ENCODE data around the gene PAGR1. TPM values are rescaled to one million over a fixed set of nuclear protein-coding genes. Genes with fewer than 3 reads are reported as not detected.

PAGR1 gene
- total and polyA plus RNA-seq, 10 of the 15 experiments (the other 5 are each of a cell fraction or from before 2014, with no cell fraction given), result 1.1 to 57.7 (median 23.4) TPM

DNA sequence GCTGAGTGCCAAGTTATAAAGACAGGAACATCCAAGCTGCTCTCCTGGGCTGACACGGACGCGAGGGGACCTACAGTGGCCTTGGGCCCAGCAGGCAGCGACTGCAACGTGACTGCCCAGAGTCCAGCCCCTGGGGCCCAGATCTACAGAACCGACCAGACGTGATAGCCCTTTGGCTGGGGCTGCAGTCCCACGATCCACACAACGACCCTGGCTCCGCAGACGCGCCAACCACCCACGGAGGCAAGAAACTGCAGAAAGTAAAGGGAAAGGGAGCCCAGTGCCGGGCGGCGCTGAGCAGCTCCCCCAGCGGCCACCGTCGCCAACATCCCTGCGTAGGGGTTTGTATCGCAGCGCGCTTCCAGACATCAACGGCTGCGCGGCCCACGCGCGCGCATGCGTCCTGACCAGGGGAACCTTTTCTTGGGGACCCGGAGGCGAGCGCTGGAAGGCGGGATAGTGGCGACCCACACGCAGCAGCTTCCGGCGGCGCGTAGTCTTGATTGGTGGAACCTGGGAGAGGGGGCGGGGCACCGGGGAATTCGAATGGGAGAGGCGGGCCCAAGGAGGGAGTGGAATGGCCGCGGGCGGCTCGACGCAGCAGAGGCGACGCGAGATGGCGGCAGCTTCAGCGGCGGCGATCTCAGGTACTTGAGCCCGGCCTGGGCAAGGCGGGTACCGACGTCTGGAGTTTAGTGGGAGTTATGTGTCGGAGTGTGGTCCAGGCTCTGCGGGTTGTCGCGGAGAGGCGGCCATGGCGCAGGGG is 25.6 kb upstream of the PAGR1 start, which contains the start of gene KIF22 (continued):
- TF ChIP-seq BACH1 (IDR thresholded peaks at IDR 0.05; ENCODE audit: borderline replicate concordance) (peak; percentile 77), ZNF207 (IDR thresholded peaks at IDR 0.05; ENCODE audit: borderline replicate concordance) (no peak), EP300 (IDR thresholded peaks at IDR 0.05; ENCODE audit: borderline replicate concordance in 1 of 2, control insufficient read depth in 1 of 2, low read depth in 2 of 2, low read length in 2 of 2) (no peak), CTCF (IDR thresholded peaks at IDR 0.05 in 2 of 3, conservative IDR thresholded peaks at IDR 0.05 in 1 of 3; ENCODE audit: control insufficient read depth in 2 of 3, extremely low read depth in 1 of 3, insufficient read depth in 1 of 3, low read depth in 3 of 3, low read length in 3 of 3) (peak; percentile 79 to 92 (median 89)), GABPA (IDR thresholded peaks at IDR 0.05; ENCODE audit: low read depth) (peak; percentile 95), MXI1 (IDR thresholded peaks at IDR 0.05; ENCODE audit: low read depth, low read length) (peak; percentile 84), JUND (IDR thresholded peaks at IDR 0.05; ENCODE audit: low read depth, low read length) (no peak), YBX1 (IDR thresholded peaks at IDR 0.05) (no peak), NBN (IDR thresholded peaks at IDR 0.05) (peak; percentile 89; the same call in 1 of the 2 replicates), CEBPZ (IDR thresholded peaks at IDR 0.05; ENCODE audit: low read depth, low read length) (no peak), RBBP5 (conservative IDR thresholded peaks at IDR 0.05) (no peak), YY1 (IDR thresholded peaks at IDR 0.05; ENCODE audit: low read depth, low read length) (peak; percentile 98), TCF12 (IDR thresholded peaks at IDR 0.05; ENCODE audit: low read depth, low read length) (peak; percentile 28; the same call in 1 of the 2 replicates), ZSCAN29 (IDR thresholded peaks at IDR 0.05) (no peak), POU2F2 (IDR thresholded peaks at IDR 0.05; ENCODE audit: borderline replicate concordance, low read depth, low read length) (peak; percentile 26; the same call in 2 of the 3 replicates)
- TF ChIP-seq, protein P1, sequence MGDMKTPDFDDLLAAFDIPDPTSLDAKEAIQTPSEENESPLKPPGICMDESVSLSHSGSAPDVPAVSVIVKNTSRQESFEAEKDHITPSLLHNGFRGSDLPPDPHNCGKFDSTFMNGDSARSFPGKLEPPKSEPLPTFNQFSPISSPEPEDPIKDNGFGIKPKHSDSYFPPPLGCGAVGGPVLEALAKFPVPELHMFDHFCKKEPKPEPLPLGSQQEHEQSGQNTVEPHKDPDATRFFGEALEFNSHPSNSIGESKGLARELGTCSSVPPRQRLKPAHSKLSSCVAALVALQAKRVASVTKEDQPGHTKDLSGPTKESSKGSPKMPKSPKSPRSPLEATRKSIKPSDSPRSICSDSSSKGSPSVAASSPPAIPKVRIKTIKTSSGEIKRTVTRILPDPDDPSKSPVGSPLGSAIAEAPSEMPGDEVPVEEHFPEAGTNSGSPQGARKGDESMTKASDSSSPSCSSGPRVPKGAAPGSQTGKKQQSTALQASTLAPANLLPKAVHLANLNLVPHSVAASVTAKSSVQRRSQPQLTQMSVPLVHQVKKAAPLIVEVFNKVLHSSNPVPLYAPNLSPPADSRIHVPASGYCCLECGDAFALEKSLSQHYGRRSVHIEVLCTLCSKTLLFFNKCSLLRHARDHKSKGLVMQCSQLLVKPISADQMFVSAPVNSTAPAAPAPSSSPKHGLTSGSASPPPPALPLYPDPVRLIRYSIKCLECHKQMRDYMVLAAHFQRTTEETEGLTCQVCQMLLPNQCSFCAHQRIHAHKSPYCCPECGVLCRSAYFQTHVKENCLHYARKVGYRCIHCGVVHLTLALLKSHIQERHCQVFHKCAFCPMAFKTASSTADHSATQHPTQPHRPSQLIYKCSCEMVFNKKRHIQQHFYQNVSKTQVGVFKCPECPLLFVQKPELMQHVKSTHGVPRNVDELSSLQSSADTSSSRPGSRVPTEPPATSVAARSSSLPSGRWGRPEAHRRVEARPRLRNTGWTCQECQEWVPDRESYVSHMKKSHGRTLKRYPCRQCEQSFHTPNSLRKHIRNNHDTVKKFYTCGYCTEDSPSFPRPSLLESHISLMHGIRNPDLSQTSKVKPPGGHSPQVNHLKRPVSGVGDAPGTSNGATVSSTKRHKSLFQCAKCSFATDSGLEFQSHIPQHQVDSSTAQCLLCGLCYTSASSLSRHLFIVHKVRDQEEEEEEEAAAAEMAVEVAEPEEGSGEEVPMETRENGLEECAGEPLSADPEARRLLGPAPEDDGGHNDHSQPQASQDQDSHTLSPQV (IDR thresholded peaks at IDR 0.05), result no peak
- TF ChIP-seq, protein P2, sequence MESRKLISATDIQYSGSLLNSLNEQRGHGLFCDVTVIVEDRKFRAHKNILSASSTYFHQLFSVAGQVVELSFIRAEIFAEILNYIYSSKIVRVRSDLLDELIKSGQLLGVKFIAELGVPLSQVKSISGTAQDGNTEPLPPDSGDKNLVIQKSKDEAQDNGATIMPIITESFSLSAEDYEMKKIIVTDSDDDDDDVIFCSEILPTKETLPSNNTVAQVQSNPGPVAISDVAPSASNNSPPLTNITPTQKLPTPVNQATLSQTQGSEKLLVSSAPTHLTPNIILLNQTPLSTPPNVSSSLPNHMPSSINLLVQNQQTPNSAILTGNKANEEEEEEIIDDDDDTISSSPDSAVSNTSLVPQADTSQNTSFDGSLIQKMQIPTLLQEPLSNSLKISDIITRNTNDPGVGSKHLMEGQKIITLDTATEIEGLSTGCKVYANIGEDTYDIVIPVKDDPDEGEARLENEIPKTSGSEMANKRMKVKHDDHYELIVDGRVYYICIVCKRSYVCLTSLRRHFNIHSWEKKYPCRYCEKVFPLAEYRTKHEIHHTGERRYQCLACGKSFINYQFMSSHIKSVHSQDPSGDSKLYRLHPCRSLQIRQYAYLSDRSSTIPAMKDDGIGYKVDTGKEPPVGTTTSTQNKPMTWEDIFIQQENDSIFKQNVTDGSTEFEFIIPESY (IDR thresholded peaks at IDR 0.05), result no peak
